Fibroblast of the aortic adventitia (primary cell): ENCODE results near the gene SPEG. TPM values are rescaled to one million over a fixed set of nuclear protein-coding genes. Genes with fewer than 3 reads are reported as not detected.
A peak's percentile ranks its signal among the peaks of the same experiment; 100 is the strongest.

Experiments
- DNase-seq: peaks from one replicate; pipeline ENCODE4 v3.0.0-alpha.2; 2010; ENCODE audit warnings: low read depth
- H3K4me3 ChIP-seq: 2 replicates; pipeline ENCODE4 v1.5.1; 2011; ENCODE audit warnings: low read depth, mild to moderate bottlenecking, control low read depth, low read length, moderate library complexity
- CTCF ChIP-seq: IDR thresholded peaks from 2 replicates; pipeline ENCODE4 v1.5.1; 2011; ENCODE audit warnings: mild to moderate bottlenecking, low read length, control low read depth, inconsistent platforms; ENCODE audit not compliant: insufficient read depth
- total RNA-seq: library from RNA; depleted of rRNA; stranded (reverse); fragments of >200 nt; gene quantifications from 2 replicates; pipeline ENCODE4 v1.2.3, GENCODE V29; 2012; ENCODE audit warnings: low replicate concordance

Gene SPEG
- total RNA-seq, result 22.7 and 36.1 TPM in 2 replicates

GRCh38 chr2:219434718-219435525, at the start of gene SPEG:
SPEG (plus strand) TSS chr2:219434843; CDS start chr2:219434978, 135 bp downstream.
- TF ChIP-seq CTCF, result no peak
- DNase-seq, result no peak
- no peak within 1 kb of the TSS for H3K4me3 ChIP-seq

- DNase-seq, result peak; percentile 32
- no peak overlapping the region for H3K4me3 ChIP-seq
- TF ChIP-seq CTCF, result no peak
Observed at GRCh38 chr2:219384859-219385258, 49.8 kb upstream of the SPEG start.

GRCh38 chr2:219385958-219386520, 48.6 kb upstream of the SPEG start:
- TF ChIP-seq CTCF, result no peak
- peak overlapping the region; percentile 84 for H3K4me3 ChIP-seq
- no peak for DNase-seq

- no peak for DNase-seq
Observed at GRCh38 chr2:219386532-219387280, 47.9 kb upstream of the SPEG start.

GRCh38 chr2:219387306-219388120, 47.1 kb upstream of the SPEG start, which contains the start of gene DNPEP:
DNPEP (minus strand) TSS chr2:219387912; CDS start chr2:219387794, 118 bp downstream.
- H3K4me3 ChIP-seq, result peak within 1 kb of the TSS; percentile 84
- DNase-seq, result peak; percentile 73
- TF ChIP-seq CTCF, result no peak

More at GRCh38 chr2:219386532-219387280, 47.9 kb upstream of the SPEG start:
- no peak for TF ChIP-seq CTCF
- peak overlapping the region; percentile 84 for H3K4me3 ChIP-seq
